GM23248 (cell line): ENCODE measurements around the gene NELFB. TPM values are rescaled to one million over a fixed set of nuclear protein-coding genes. Genes with fewer than 3 reads are reported as not detected.

Source experiments
- DNase-seq: peaks from one replicate; pipeline ENCODE4 v3.0.0-alpha.2; 2015
- H2AFZ ChIP-seq: fragments of 200-600 bp; sonication (generic); 2 replicates; pipeline ENCODE4 v1.6.1; 2016; ENCODE audit warnings: antibody characterized with exemption
- H3F3A ChIP-seq: fragments of 200-600 bp; sonication (generic); 2 replicates; pipeline ENCODE4 v1.6.1; 2016; ENCODE audit warnings: mild to moderate bottlenecking, antibody characterized with exemption, mixed run types; ENCODE audit not compliant: insufficient read depth
- H3K27ac ChIP-seq: fragments of 200-600 bp; sonication (generic); 2 replicates; pipeline ENCODE4 v1.5.1; 2016; ENCODE audit warnings: mild to moderate bottlenecking
- H3K27me3 ChIP-seq: fragments of 200-600 bp; sonication (generic); replicated peaks from 2 replicates; pipeline ENCODE4 v1.6.1; 2016; ENCODE audit warnings: mild to moderate bottlenecking; ENCODE audit not compliant: insufficient read depth
- H3K36me3 ChIP-seq: fragments of 200-600 bp; sonication (generic); 2 replicates; pipeline ENCODE4 v1.6.1; 2016; ENCODE audit warnings: low read depth, mild to moderate bottlenecking
- H3K4me1 ChIP-seq: fragments of 200-600 bp; sonication (generic); 2 replicates; pipeline ENCODE4 v1.6.1; 2016; ENCODE audit warnings: mild to moderate bottlenecking; ENCODE audit not compliant: insufficient read depth
- H3K4me2 ChIP-seq: fragments of 200-600 bp; sonication (generic); one replicate; pipeline ENCODE4 v1.6.1; 2016; ENCODE audit warnings: mild to moderate bottlenecking; ENCODE audit not compliant: unreplicated experiment
- H3K4me3 ChIP-seq: fragments of 200-600 bp; sonication (generic); 2 replicates; pipeline ENCODE4 v1.5.1; 2016; ENCODE audit warnings: mild to moderate bottlenecking
- H3K79me2 ChIP-seq: fragments of 200-600 bp; sonication (generic); 2 replicates; pipeline ENCODE4 v1.6.1; 2016; ENCODE audit warnings: mild to moderate bottlenecking; ENCODE audit not compliant: insufficient read depth
- H3K9ac ChIP-seq: fragments of 200-600 bp; sonication (generic); 2 replicates; pipeline ENCODE4 v1.6.1; 2016; ENCODE audit warnings: mild to moderate bottlenecking
- H3K9me2 ChIP-seq: fragments of 200-600 bp; sonication (generic); 2 replicates; pipeline ENCODE4 v1.6.1; 2016; ENCODE audit warnings: mixed run types, mild to moderate bottlenecking, moderate library complexity; ENCODE audit not compliant: insufficient read depth
- H3K9me3 ChIP-seq: fragments of 200-600 bp; sonication (generic); one replicate; pipeline ENCODE4 v1.6.1; 2017; ENCODE audit warnings: low read depth
- H4K20me1 ChIP-seq: fragments of 200-600 bp; sonication (generic); 2 replicates; pipeline ENCODE4 v1.6.0; 2016; ENCODE audit not compliant: insufficient read depth
- EZH2 ChIP-seq: fragments of 200-600 bp; sonication (generic); IDR thresholded peaks from 2 replicates; pipeline ENCODE4 v1.6.1; 2018; ENCODE audit warnings: antibody characterized with exemption, mild to moderate bottlenecking; ENCODE audit not compliant: insufficient read depth, poor library complexity, severe bottlenecking
- EZH2phosphoT487 ChIP-seq: fragments of 200-600 bp; sonication (generic); IDR thresholded peaks from 2 replicates; pipeline ENCODE4 v1.6.1; 2018; ENCODE audit warnings: antibody characterized with exemption, moderate library complexity, mild to moderate bottlenecking, low read depth; ENCODE audit not compliant: insufficient read depth
- WGBS, 2 experiments: methylation state at CpG; one replicate each; pipeline ENCODE4 v1.1.6; 2015 to 2017; ENCODE audit warnings: low lambda C conversion rate in 2 of 2, low coverage in 1 of 2; ENCODE audit errors: missing lambda C conversion rate in 2 of 2; 5-methylcytosine and 5-hydroxymethylcytosine counted together
- in situ Hi-C: fragments of 300-500 bp; cut with MboI; formaldehyde crosslinking; loops from 2 replicates; pipeline ENCODE4 v1.15.0; 2020
- polyA plus RNA-seq: library from polyadenylated mRNA; unstranded; fragments of >200 nt; fragmentation: Nextera tagmentation; extraction: Ambion mirVana; gene quantifications from 2 replicates; pipeline ENCODE4 v1.2.1, GENCODE V29; 2016
- total RNA-seq: library from RNA; depleted of rRNA; stranded (reverse); fragments of >200 nt; shearing (Covaris generic); gene quantifications from 2 replicates; pipeline ENCODE4 v1.2.3, GENCODE V29; 2014

NELFB gene
- total and polyA plus RNA-seq, 2 experiments from 2014 or later: 34.4 to 65.0 TPM

- H3F3A ChIP-seq: no peaks in the 10 kb centered on the region
- H3K27ac ChIP-seq: no peak overlapping the region
- H3K9me3 ChIP-seq: no peaks in the 10 kb centered on the region
- H3K4me3 ChIP-seq: no peak overlapping the region
- H2AFZ ChIP-seq: no peak overlapping the region
- DNase-seq: no peak
- no peaks in the 10 kb centered on the region; the same call in 1 of the 2 replicates for H3K36me3 ChIP-seq
- no peaks in the 10 kb centered on the region for H3K27me3 ChIP-seq
- no peak overlapping the region for H3K9ac ChIP-seq
- H4K20me1 ChIP-seq: no peaks in the 10 kb centered on the region
- no peak overlapping the region for H3K4me2 ChIP-seq
- TF ChIP-seq EZH2 (no peak), EZH2phosphoT487 (no peak)
- no peaks in the 10 kb centered on the region for H3K9me2 ChIP-seq
- in situ Hi-C loops: no loop called here
- WGBS, 2 experiments: 80 to 83% methylated on average over 17 of the region's 17 CpGs
- H3K79me2 ChIP-seq: 0 out of 2 replicates have a peak, but pooled peaks cover 7% of the 10 kb centered on the region
- no peaks in the 10 kb centered on the region for H3K4me1 ChIP-seq
Measured at GRCh38 chr9:137269231-137269772, 14.2 kb downstream of the NELFB start.

DNA sequence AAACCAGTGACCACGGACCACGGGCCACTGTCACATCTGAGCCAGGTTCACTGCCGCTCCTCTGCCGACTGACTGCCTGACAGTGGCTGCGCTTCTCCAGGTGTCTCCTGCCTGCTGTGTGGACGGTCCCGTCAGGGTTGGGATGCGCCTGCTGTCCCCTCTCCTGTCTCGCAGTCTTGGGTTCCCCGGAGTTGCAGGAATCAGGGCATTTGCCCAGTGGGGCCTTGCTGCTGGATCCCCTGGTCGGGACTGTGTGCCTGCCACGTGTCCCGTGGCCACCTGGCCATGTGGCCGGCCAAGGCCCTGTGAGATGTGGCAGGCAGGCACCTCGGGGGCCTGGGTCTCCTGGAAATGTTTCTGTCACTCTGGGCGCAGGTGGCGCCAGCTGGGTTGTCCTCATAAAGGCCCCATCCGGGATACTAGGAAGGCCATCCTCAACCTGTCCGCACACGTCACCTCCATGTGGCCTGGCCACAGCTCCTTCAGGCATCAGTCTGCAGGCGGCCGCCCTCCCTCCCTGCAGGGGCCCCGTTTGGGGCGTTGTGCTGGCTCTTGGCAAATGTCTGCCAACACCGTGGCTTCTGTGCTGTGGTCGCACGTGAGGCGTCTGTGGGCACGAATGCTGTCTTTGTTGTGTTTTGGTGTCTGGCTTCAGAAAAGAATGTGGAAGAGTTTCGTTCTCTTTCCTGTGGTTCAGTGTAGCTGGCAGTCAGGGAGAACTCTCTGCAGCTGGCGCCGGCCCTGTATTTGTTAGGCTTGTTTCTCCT is 16.0 kb downstream of the NELFB start:
- Histone ChIP-seq H3K4me2 (no peak overlapping the region), H3K4me3 (no peak overlapping the region), H3K4me1 (no peaks in the 10 kb centered on the region), H2AFZ (no peak overlapping the region), H3K9ac (no peak overlapping the region), H4K20me1 (no peaks in the 10 kb centered on the region), H3K79me2 (no peaks in the 10 kb centered on the region), H3F3A (no peaks in the 10 kb centered on the region), H3K27ac (no peak overlapping the region), H3K36me3 (no peaks in the 10 kb centered on the region; the same call in 1 of the 2 replicates), H3K27me3 (no peaks in the 10 kb centered on the region), H3K9me3 (no peaks in the 10 kb centered on the region), H3K9me2 (no peaks in the 10 kb centered on the region)
- no peak for DNase-seq
- TF ChIP-seq EZH2phosphoT487: no peak
- no peak for TF ChIP-seq EZH2
- in situ Hi-C loops: no loop called here
- 86 to 90% methylated on average over 29 to 32 of the region's 32 CpGs for WGBS, 2 experiments

GRCh38 chr9:137271696-137272076 is 16.6 kb downstream of the NELFB start:
- WGBS, 2 experiments: 30 to 40% methylated on average over 2 to 3 of the region's 3 CpGs
- Histone ChIP-seq H3K27me3 (no peaks in the 10 kb centered on the region), H3K9ac (no peak overlapping the region), H3K9me3 (no peaks in the 10 kb centered on the region), H3K4me2 (no peak overlapping the region), H3F3A (no peaks in the 10 kb centered on the region), H3K9me2 (no peaks in the 10 kb centered on the region), H4K20me1 (no peaks in the 10 kb centered on the region), H2AFZ (no peak overlapping the region), H3K79me2 (no peaks in the 10 kb centered on the region), H3K36me3 (no peaks in the 10 kb centered on the region; the same call in 1 of the 2 replicates), H3K4me1 (peaks cover under 1% of the 10 kb centered on the region; the same call in 1 of the 2 replicates), H3K4me3 (no peak overlapping the region), H3K27ac (no peak overlapping the region)
- no peak for TF ChIP-seq EZH2
- no peak for TF ChIP-seq EZH2phosphoT487
- DNase-seq: no peak
- in situ Hi-C loops: no loop called here

GRCh38 chr9:137272241-137273094 is 17.3 kb downstream of the NELFB start:
- Histone ChIP-seq H3K27me3 (no peaks in the 10 kb centered on the region), H3K79me2 (no peaks in the 10 kb centered on the region), H4K20me1 (no peaks in the 10 kb centered on the region), H3K27ac (no peak overlapping the region), H3K9ac (no peak overlapping the region), H3K36me3 (no peaks in the 10 kb centered on the region; the same call in 1 of the 2 replicates), H3K9me3 (no peaks in the 10 kb centered on the region), H3K4me3 (no peak overlapping the region), H3K4me2 (no peak overlapping the region), H2AFZ (no peak overlapping the region), H3K4me1 (peaks cover 8% of the 10 kb centered on the region), H3K9me2 (no peaks in the 10 kb centered on the region), H3F3A (no peaks in the 10 kb centered on the region)
- DNase-seq: no peak
- WGBS, 2 experiments: 90 to 91% methylated on average over 21 to 36 of the region's 39 CpGs
- TF ChIP-seq EZH2: no peak
- no peak for TF ChIP-seq EZH2phosphoT487
- in situ Hi-C loops: no loop called here
